Activated B cell treated with CpG ODN at 0.5 μM for 24 hours (primary cell): ENCODE data around the gene PMVK. TPM values are rescaled to one million over a fixed set of nuclear protein-coding genes. Genes with fewer than 3 reads are reported as not detected.

Experiments used
- ATAC-seq: fragments of 200-7000 bp; cut with Tn5 transposase; one replicate; pipeline ENCODE4 v1.10.0; 2021; ENCODE audit warnings: low read depth, mild to moderate bottlenecking, moderate library complexity
- CTCF ChIA-PET: fragments of 350-600 bp; sonication (Branson Sonifier 250); formaldehyde crosslinking; loops from one replicate; lab custom pipeline; 2021; ENCODE audit warnings: antibody characterized with exemption; lab: Charles Lee
- POLR2A ChIA-PET: fragments of 350-600 bp; sonication (Branson Sonifier 250); formaldehyde crosslinking; loops from one replicate; lab custom pipeline; 2021; ENCODE audit warnings: antibody characterized with exemption; lab: Charles Lee
- DNase-seq: peaks from one replicate; pipeline ENCODE4 v3.0.0; 2022
- H3K27ac Mint-ChIP-seq: one replicate; pipeline ENCODE4 v1.8.0; 2020; ENCODE audit warnings: mixed read lengths
- H3K27me3 Mint-ChIP-seq: one replicate; pipeline ENCODE4 v1.8.0; 2021; ENCODE audit warnings: mixed read lengths
- H3K36me3 Mint-ChIP-seq: one replicate; pipeline ENCODE4 v1.8.0; 2021; ENCODE audit warnings: low read depth, mixed read lengths
- H3K4me1 Mint-ChIP-seq: one replicate; pipeline ENCODE4 v1.8.0; 2021; ENCODE audit warnings: mixed read lengths
- H3K4me3 Mint-ChIP-seq: one replicate; pipeline ENCODE4 v1.8.0; 2020; ENCODE audit warnings: mild to moderate bottlenecking, mixed read lengths
- H3K9me3 Mint-ChIP-seq: one replicate; pipeline ENCODE4 v1.8.0; 2020; ENCODE audit warnings: mixed read lengths
- intact Hi-C: fragments of 100-400 bp; cut with micrococcal nuclease; formaldehyde crosslinking; loops from one replicate; pipeline ENCODE4 v1.15.1; 2024
- total RNA-seq: library from RNA; stranded (reverse); gene quantifications from 2 replicates; pipeline ENCODE4 v1.2.3, GENCODE V29; 2022
- TF ChIP-seq, protein P1 (sequence below): fragments of 200-600 bp; IDR thresholded peaks from one replicate; pipeline ENCODE4 v1.8.0; 2022; ENCODE audit warnings: antibody characterized with exemption, mild to moderate bottlenecking

PMVK gene
- total RNA-seq, 1 donor from 2014 or later, result 24.6 TPM

DNA sequence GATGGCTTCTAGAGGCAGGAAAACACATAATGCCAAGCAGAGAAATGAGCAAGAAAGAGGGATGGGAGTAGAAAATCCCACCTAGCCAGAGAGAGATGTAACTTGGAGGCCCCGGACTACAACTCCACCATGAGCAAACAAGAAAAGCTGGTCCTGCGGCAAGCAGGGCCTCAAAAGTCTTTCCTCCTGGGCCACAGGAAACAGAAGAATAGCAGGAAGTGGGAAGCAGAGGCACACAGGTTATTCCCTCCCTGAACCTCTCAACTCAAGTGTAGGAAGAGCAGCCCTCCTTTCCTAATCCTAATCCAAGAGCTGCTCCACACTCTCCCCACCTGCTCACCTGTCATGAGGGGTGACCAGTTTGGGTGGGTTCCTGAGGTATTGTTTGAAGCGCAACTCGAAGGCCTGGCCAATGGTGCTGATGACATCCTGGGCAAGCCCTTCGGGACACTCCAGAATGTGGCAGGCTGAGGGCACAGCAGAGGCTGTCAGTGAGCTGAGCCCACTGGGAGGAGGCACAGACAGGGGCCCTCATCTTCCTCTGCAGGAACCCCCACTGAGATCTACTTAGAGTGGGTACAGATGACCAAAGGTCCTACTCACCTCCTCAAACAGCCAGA is 30.9 kb upstream of the PMVK start:
- Mint-ChIP-seq H3K27ac (no peak overlapping the region), H3K36me3 (peaks cover 75% of the 10 kb centered on the region)

GRCh38 chr1:154966111-154966510 is 29.6 kb upstream of the PMVK start:
- POLR2A ChIA-PET, result interaction anchor here (1.0 to 2.6 kb wide), 3 partner anchors 8 to 10 kb away, joined by 3 to 14 read pairs (median 6); partner anchors contain the start of genes CKS1B and PBXIP1
- H3K27me3 Mint-ChIP-seq, result no peaks in the 10 kb centered on the region
- TF ChIP-seq, protein P1, sequence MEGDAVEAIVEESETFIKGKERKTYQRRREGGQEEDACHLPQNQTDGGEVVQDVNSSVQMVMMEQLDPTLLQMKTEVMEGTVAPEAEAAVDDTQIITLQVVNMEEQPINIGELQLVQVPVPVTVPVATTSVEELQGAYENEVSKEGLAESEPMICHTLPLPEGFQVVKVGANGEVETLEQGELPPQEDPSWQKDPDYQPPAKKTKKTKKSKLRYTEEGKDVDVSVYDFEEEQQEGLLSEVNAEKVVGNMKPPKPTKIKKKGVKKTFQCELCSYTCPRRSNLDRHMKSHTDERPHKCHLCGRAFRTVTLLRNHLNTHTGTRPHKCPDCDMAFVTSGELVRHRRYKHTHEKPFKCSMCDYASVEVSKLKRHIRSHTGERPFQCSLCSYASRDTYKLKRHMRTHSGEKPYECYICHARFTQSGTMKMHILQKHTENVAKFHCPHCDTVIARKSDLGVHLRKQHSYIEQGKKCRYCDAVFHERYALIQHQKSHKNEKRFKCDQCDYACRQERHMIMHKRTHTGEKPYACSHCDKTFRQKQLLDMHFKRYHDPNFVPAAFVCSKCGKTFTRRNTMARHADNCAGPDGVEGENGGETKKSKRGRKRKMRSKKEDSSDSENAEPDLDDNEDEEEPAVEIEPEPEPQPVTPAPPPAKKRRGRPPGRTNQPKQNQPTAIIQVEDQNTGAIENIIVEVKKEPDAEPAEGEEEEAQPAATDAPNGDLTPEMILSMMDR, result no peak
- H3K9me3 Mint-ChIP-seq, result no peaks in the 10 kb centered on the region
- no peak for ATAC-seq
- H3K4me3 Mint-ChIP-seq, result no peak overlapping the region
- CTCF ChIA-PET, result interaction anchor here (1.7 kb wide), 1 partner anchor 52 kb away, joined by 6 read pairs; no protein-coding TSS in a partner anchor
- peaks cover 72% of the 10 kb centered on the region for H3K36me3 Mint-ChIP-seq
- intact Hi-C loops, result no loop called here
- H3K4me1 Mint-ChIP-seq, result peaks cover 30% of the 10 kb centered on the region
- DNase-seq, result no peak
- H3K27ac Mint-ChIP-seq, result no peak overlapping the region

More for the DNA sequence above, 30.9 kb upstream of the PMVK start:
- CTCF ChIA-PET, result interaction anchor here (1.1 kb wide), 1 partner anchor 50 kb away, joined by 3 read pairs; no protein-coding TSS in a partner anchor
- TF ChIP-seq, protein P1, result no peak
- no peak for DNase-seq
- intact Hi-C loops, result no loop called here
- Mint-ChIP-seq H3K4me3 (no peak overlapping the region), H3K27me3 (no peaks in the 10 kb centered on the region), H3K9me3 (no peaks in the 10 kb centered on the region), H3K4me1 (peaks cover 37% of the 10 kb centered on the region)
- POLR2A ChIA-PET, result no interaction called here
- no peak for ATAC-seq

DNA sequence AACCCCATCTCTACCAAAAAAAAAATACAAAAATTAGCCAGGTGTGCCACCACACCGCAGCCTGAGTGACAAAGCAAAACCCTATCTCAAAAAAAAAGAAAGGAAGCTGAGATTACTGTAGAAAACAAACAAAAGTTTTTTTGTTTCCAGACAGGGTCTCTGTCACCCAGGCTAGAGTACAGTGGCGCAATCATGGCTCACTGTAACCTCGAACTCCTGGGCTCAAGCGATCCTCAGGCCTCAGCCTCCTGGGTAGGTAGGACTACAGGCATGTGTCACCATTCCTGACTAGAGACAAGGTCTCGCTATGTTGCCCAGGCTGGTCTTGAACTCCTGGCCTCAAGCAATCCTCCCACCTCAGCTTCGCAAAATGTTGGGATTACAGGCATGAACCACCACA is 27.8 kb upstream of the PMVK start:
- TF ChIP-seq, protein P1, result no peak
- ATAC-seq (no peak), DNase-seq (no peak)
- Mint-ChIP-seq H3K9me3 (no peaks in the 10 kb centered on the region), H3K27ac (no peak overlapping the region), H3K4me3 (no peak overlapping the region), H3K27me3 (no peaks in the 10 kb centered on the region), H3K4me1 (peaks cover 35% of the 10 kb centered on the region), H3K36me3 (peaks cover 73% of the 10 kb centered on the region)
- intact Hi-C loops, result no loop called here
- ChIA-PET POLR2A (interaction anchor here (0.7 to 2.6 kb wide), 3 partner anchors 8 to 108 kb away, joined by 3 to 14 read pairs (median 4); partner anchors contain the start of gene CKS1B), CTCF (interaction anchor here (0.9 kb wide), 1 partner anchor 55 kb away, joined by 3 read pairs; no protein-coding TSS in a partner anchor)

GRCh38 chr1:154963643-154964042 is 27.1 kb upstream of the PMVK start:
- no peak overlapping the region for H3K27ac Mint-ChIP-seq
- intact Hi-C loops, result no loop called here
- ChIA-PET POLR2A (interaction anchor here (0.7 to 2.6 kb wide), 3 partner anchors 9 to 108 kb away, joined by 3 to 14 read pairs (median 4); partner anchors contain the start of gene CKS1B), CTCF (interaction anchor here (3.2 kb wide), 2 partner anchors 8 to 54 kb away, joined by 11 to 26 read pairs; partner anchors contain the start of gene SHC1)
- no peaks in the 10 kb centered on the region for H3K27me3 Mint-ChIP-seq
- DNase-seq (no peak), ATAC-seq (no peak)
- H3K4me3 Mint-ChIP-seq, result no peak overlapping the region
- TF ChIP-seq, protein P1, result no peak
- H3K4me1 Mint-ChIP-seq, result peaks cover 35% of the 10 kb centered on the region
- no peaks in the 10 kb centered on the region for H3K9me3 Mint-ChIP-seq
- H3K36me3 Mint-ChIP-seq, result peaks cover 68% of the 10 kb centered on the region

DNA sequence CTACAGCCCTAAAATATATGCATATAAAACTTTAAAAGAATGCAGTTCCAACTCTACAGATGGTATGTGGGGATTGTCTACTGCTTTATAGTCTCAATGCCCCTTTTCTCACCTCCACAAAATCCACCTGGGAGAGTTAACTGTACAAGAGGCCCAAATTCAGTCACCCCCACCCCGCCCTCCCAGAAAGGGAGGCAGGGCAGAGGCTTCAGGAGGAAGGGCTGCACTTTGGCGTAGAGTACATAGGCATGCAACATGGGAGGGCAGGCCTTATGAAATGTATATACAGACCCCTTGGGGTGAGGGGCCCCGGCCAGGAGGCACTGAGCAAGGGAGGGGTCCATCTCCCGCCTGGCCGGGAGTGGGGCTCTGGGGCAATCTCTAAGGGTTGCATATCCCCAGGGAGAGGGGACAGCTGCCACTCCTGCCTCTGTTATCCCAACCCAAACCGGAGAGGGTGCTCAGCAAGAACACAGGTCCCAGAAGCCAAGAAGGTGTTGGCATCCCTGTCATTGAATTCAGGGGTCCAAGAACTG is 26.3 kb upstream of the PMVK start:
- TF ChIP-seq, protein P1, result no peak
- Mint-ChIP-seq H3K36me3 (peaks cover 65% of the 10 kb centered on the region), H3K27me3 (no peaks in the 10 kb centered on the region), H3K4me1 (peaks cover 39% of the 10 kb centered on the region), H3K9me3 (no peaks in the 10 kb centered on the region), H3K27ac (peak overlapping the region; percentile 86), H3K4me3 (peak overlapping the region; percentile 84)
- CTCF ChIA-PET, result interaction anchor here (1.6 to 3.2 kb wide), 5 partner anchors 9 to 99 kb away, joined by 3 to 26 read pairs (median 11); partner anchors contain the start of genes CKS1B and SHC1
- POLR2A ChIA-PET, result interaction anchor here (0.6 to 0.7 kb wide), 2 partner anchors 27 to 33 kb away, joined by 3 to 5 read pairs; partner anchors contain the start of gene PMVK
- no peak for DNase-seq
- intact Hi-C loops, result loop anchor here (1.0 kb wide), 1 partner anchor 54 kb away; no protein-coding TSS in a partner anchor
- no peak for ATAC-seq
